C4-2B (cell line): ENCODE data around the gene INSIG1.

Source experiments
- H3K27ac ChIP-seq: fragments of 450-650 bp; 2 replicates; pipeline ENCODE4 v1.5.1; 2017
- ZFX ChIP-seq: fragments of 450-650 bp; IDR thresholded peaks from 2 replicates; pipeline ENCODE4 v1.6.1; 2017
- TF ChIP-seq, protein P1 (sequence below): fragments of 450-650 bp; conservative IDR thresholded peaks from 2 replicates; pipeline ENCODE4 v1.5.1; 2017; ENCODE audit warnings: mild to moderate bottlenecking

Gene INSIG1

DNA sequence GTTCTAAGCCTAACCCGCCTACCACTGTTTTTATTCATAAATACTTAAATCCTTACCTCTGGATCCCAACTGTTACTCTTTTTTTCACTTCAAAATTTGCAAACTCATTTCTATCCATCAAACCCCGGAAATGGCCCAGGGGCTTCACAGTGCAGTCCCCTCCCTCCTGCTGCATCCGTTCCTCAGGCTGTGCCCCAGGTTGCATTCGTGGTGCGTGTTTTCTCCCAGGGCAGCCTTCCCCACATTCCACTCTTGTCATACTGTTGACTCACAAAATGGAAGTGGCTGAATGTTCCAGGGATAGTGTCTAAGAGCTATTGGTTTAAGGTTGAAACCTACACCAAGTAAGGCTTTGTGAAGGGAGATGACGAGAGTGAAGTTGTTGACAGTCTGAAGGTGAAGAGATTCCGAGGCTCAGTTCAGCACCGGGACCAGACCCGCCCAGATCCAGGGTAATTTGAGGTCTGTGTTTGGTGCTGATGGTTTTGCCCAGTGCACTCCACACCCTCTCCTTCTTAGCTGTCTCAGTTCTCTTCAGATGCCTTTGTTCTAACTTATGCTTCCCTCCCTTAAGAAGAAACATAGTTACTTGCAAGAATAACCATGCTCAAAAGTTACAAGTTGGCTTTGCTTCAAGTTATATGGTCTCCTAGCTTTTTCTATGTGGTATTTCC, 7.7 kb downstream of the INSIG1 start:
- TF ChIP-seq, protein P1, sequence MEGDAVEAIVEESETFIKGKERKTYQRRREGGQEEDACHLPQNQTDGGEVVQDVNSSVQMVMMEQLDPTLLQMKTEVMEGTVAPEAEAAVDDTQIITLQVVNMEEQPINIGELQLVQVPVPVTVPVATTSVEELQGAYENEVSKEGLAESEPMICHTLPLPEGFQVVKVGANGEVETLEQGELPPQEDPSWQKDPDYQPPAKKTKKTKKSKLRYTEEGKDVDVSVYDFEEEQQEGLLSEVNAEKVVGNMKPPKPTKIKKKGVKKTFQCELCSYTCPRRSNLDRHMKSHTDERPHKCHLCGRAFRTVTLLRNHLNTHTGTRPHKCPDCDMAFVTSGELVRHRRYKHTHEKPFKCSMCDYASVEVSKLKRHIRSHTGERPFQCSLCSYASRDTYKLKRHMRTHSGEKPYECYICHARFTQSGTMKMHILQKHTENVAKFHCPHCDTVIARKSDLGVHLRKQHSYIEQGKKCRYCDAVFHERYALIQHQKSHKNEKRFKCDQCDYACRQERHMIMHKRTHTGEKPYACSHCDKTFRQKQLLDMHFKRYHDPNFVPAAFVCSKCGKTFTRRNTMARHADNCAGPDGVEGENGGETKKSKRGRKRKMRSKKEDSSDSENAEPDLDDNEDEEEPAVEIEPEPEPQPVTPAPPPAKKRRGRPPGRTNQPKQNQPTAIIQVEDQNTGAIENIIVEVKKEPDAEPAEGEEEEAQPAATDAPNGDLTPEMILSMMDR: no peak
- TF ChIP-seq ZFX: no peak
- H3K27ac ChIP-seq: no peak overlapping the region

DNA sequence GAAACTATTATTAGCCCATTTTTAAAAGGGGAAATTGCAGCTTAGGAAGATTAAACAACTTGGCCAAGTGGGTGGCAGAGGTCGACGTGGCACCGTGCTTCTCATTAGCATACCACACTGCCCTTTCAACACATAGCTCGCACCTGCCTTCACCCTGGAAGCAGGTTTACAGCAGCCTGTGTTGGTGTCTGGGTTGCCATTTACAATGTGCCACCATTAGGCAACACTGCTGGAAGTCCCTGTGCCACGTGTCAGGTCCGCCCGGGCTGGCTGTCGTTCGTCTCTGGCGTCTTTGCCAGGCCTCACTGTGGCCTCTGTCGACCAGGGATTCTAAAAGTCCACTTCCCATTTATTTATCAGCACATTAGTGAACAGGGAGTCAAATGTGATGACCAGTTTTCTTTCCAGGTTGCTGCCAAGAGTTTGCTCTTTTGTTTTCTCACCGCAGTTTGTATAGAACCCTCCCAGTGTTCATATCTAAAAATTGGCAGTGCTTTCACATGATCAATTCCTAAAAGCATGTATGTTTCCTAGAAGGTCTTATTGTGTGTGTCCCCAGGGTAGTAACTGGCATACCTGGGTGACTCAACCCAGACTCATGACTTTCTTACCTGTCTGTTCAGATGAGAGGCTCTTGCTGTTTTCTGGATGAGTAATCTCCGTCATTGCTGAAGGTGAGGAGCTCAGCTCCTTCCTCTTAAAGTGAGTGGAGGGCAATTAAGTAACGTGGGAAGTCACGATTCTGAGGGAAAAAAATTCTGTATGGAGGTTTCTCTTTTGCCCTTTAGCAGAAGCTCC, 9.2 kb downstream of the INSIG1 start:
- no peak overlapping the region for H3K27ac ChIP-seq
- TF ChIP-seq ZFX: no peak
- TF ChIP-seq, protein P1: no peak

DNA sequence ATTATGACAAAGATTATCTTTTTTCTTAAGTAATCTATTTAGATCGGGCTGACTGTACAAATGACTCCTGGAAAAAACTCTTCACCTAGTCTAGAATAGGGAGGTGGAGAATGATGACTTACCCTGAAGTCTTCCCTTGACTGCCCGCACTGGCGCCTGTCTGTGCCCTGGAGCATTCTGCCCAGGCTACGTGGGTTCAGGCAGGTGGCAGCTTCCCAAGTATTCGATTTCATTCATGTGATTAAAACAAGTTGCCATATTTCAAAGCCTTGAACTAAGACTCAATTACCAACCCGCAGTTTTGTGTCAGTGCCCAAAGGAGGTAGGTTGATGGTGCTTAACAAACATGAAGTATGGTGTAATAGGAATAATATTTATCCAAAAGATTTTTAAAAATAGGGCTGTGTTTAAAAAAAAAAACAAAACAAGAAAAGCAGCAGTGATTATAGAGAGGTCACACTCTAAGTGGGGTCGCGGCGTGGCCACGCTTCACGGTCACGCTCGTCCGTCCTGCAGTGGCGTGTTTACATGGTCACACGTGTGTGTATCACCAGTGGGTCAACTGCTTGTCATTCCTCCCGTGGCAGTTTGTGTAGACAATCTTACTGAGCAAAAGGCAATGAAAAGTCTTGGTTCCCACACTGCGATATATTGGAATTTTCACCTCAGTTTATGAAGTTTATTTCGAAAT, 10.8 kb downstream of the INSIG1 start:
- H3K27ac ChIP-seq: no peak overlapping the region

DNA sequence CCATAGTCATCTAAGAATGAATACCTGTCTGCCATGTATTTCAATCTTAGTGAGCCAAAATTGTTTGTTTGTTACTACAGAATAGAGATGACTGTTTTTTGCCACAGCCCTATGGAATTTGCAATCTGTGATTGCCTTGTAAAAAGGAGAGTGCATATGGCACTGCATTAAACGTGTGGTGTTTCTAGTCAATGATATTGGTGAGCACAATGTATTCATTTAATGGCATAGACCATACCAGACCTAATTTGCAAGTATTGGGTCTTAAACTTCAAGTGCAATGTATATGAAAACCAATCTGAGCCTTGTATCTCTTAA, 11.3 kb downstream of the INSIG1 start:
- H3K27ac ChIP-seq: no peak overlapping the region
- TF ChIP-seq, protein P1: no peak
- TF ChIP-seq ZFX: no peak

More for the DNA sequence above, 10.8 kb downstream of the INSIG1 start:
- TF ChIP-seq ZFX: no peak
- TF ChIP-seq, protein P1: no peak

DNA sequence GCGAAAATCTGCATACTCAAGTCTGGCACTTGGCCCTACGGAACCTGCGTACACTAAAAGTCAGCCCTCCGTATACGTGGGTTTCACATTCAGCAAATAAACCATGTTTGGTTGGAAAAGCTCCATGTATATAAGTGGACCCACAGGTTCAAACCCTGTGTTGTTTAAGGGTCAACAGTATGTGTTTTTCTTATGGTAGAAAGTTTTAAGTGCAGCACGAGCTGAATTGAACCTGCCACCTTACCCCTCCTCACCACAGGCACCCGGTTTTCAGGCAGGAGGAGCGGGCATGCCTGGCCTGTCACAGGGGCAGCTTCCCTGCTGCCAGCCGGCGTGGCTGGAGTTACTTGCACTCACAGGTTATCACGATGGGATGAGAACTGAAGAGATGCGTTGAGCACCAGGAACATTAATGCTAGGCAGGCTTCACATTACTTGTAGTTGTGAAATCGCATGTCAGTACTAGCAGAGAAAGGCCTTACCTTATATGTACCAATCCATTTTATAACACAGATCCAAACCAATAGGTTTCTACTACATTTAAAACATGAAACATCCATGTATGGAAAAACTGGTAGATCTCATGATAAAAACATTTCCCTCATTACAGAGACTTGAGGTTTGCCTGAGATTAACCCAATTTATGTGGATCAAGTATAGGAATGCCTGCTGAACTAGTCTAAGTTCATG, 12.9 kb downstream of the INSIG1 start:
- TF ChIP-seq, protein P1: no peak
- no peak for TF ChIP-seq ZFX

DNA sequence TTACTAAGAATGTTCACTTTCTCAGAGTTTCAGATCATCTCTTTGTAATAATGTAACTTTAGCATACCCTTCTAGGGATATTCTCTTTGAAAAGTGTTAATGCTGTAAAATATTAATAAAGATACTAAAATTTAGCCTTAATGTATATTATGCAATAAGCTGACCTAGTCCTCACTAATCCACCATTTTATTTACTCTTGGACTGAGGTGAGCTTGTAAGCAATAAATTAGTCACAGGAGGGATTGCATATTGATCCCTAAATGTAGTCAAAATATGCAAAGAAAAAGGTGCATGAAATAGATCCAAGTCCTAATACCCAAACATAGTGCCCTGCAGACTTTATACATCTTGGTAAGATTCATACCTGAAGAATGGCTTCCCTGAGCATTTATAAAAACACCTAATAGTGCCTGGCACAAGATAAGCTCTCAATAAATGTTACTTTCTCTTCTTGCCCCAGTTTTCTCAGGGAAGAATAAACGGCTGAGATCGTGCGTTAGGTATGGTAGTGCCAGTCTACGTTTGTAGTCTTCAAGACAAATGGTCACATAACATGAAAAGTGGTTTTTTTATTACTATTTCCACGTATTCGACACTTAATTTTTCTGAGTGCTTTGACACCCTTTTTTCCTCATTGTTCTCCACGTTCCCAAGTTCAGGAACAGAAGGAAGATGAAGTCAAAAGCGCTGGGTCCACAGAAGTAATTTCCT, 14.3 kb downstream of the INSIG1 start:
- TF ChIP-seq, protein P1: no peak
- TF ChIP-seq ZFX: no peak
- no peak overlapping the region for H3K27ac ChIP-seq

More for the DNA sequence above, 12.9 kb downstream of the INSIG1 start:
- H3K27ac ChIP-seq: no peak overlapping the region; the same call in 1 of the 2 replicates
